WTC11 (cell line): ENCODE results near the gene SND1. TPM values are rescaled to one million over a fixed set of nuclear protein-coding genes. Genes with fewer than 3 reads are reported as not detected.

Source experiments
- ATAC-seq: fragments of 200-7000 bp; cut with Tn5 transposase; 2 replicates; pipeline ENCODE4 v1.10.0; 2021; ENCODE audit warnings: mild to moderate bottlenecking, moderate library complexity
- CTCF ChIA-PET: fragments of 300-600 bp; sonication (Branson Sonifier 250); formaldehyde crosslinking; loops from one replicate; lab custom pipeline; 2021; ENCODE audit warnings: antibody characterized with exemption; lab: Charles Lee
- POLR2A ChIA-PET: fragments of 350-600 bp; sonication (Branson Sonifier 250); formaldehyde crosslinking; loops from one replicate; lab custom pipeline; 2021; ENCODE audit warnings: antibody characterized with exemption; lab: Charles Lee
- DNase-seq: peaks from one replicate; pipeline ENCODE4 v3.0.0; 2021; ENCODE audit warnings: low spot score
- H3K27ac Mint-ChIP-seq: 2 replicates; pipeline ENCODE4 v1.8.0; 2021; ENCODE audit warnings: mixed read lengths
- H3K27me3 Mint-ChIP-seq: 2 replicates; pipeline ENCODE4 v1.8.0; 2021; ENCODE audit warnings: low read depth, mild to moderate bottlenecking, moderate library complexity, mixed read lengths
- H3K36me3 Mint-ChIP-seq: 2 replicates; pipeline ENCODE4 v1.8.0; 2021; ENCODE audit warnings: mixed read lengths
- H3K4me1 Mint-ChIP-seq: 2 replicates; pipeline ENCODE4 v1.8.0; 2022; ENCODE audit warnings: mixed read lengths
- H3K4me3 Mint-ChIP-seq: 2 replicates; pipeline ENCODE4 v1.8.0; 2021; ENCODE audit warnings: mild to moderate bottlenecking, moderate library complexity, mixed read lengths
- H3K9me3 Mint-ChIP-seq: 2 replicates; pipeline ENCODE4 v1.8.0; 2021; ENCODE audit warnings: mixed read lengths
- ATF3 ChIP-seq: sonication (generic); formaldehyde crosslinking; conservative IDR thresholded peaks from 2 replicates; pipeline ENCODE4 v1.8.1; 2022; ENCODE audit warnings: mild to moderate bottlenecking, missing genetic modification reagents
- CREB1 ChIP-seq: sonication (generic); formaldehyde crosslinking; IDR thresholded peaks from 2 replicates; pipeline ENCODE4 v1.8.0; 2023; ENCODE audit warnings: mild to moderate bottlenecking, missing genetic modification reagents
- E2F4 ChIP-seq: sonication (generic); formaldehyde crosslinking; IDR thresholded peaks from 2 replicates; pipeline ENCODE4 v1.8.1; 2022; ENCODE audit warnings: low read depth, mild to moderate bottlenecking, moderate library complexity, missing genetic modification reagents, borderline replicate concordance
- GRHL2 ChIP-seq: fragments of 250-450 bp; sonication (Bioruptor Pico); IDR thresholded peaks from 2 replicates; pipeline ENCODE4 v1.8.0; 2022; ENCODE audit warnings: mild to moderate bottlenecking, moderate library complexity; ENCODE audit not compliant: insufficient replicate concordance, severe bottlenecking
- KAT7 ChIP-seq: sonication (generic); formaldehyde crosslinking; IDR thresholded peaks from 2 replicates; pipeline ENCODE4 v1.8.1; 2023; ENCODE audit warnings: missing genetic modification reagents, mild to moderate bottlenecking, borderline replicate concordance
- MAX ChIP-seq: sonication (generic); formaldehyde crosslinking; IDR thresholded peaks from 2 replicates; pipeline ENCODE4 v1.8.0; 2022; ENCODE audit warnings: mild to moderate bottlenecking, missing genetic modification reagents
- MLX ChIP-seq: sonication (generic); formaldehyde crosslinking; IDR thresholded peaks from 2 replicates; pipeline ENCODE4 v1.8.1; 2023; ENCODE audit warnings: mild to moderate bottlenecking, missing genetic modification reagents, moderate library complexity
- MYBL2 ChIP-seq: sonication (generic); formaldehyde crosslinking; IDR thresholded peaks from 2 replicates; pipeline ENCODE4 v1.8.1; 2023; ENCODE audit warnings: mild to moderate bottlenecking, moderate library complexity, missing genetic modification reagents
- NR3C1 ChIP-seq: sonication (generic); formaldehyde crosslinking; conservative IDR thresholded peaks from 2 replicates; pipeline ENCODE4 v1.8.1; 2023; ENCODE audit warnings: low read depth, mild to moderate bottlenecking, missing genetic modification reagents
- PRRX2 ChIP-seq: fragments of 250-450 bp; sonication (Bioruptor Pico); IDR thresholded peaks from 2 replicates; pipeline ENCODE4 v1.8.0; 2021; ENCODE audit warnings: mild to moderate bottlenecking
- TP53 ChIP-seq: sonication (generic); formaldehyde crosslinking; IDR thresholded peaks from 2 replicates; pipeline ENCODE4 v1.8.1; 2023; ENCODE audit warnings: mild to moderate bottlenecking, missing genetic modification reagents
- ZBTB21 ChIP-seq: sonication (generic); formaldehyde crosslinking; IDR thresholded peaks from 2 replicates; pipeline ENCODE4 v1.8.1; 2023; ENCODE audit warnings: mild to moderate bottlenecking, missing genetic modification reagents, borderline replicate concordance
- ZMAT4 ChIP-seq: fragments of 250-450 bp; sonication (Bioruptor Pico); IDR thresholded peaks from 2 replicates; pipeline ENCODE4 v1.9.0; 2021; ENCODE audit warnings: mild to moderate bottlenecking
- ZNF263 ChIP-seq: sonication (generic); formaldehyde crosslinking; IDR thresholded peaks from 2 replicates; pipeline ENCODE4 v1.8.1; 2022; ENCODE audit warnings: low read depth, mild to moderate bottlenecking, moderate library complexity, missing genetic modification reagents
- ZNF396 ChIP-seq: fragments of 250-450 bp; sonication (Bioruptor Pico); IDR thresholded peaks from 2 replicates; pipeline ENCODE4 v1.8.0; 2021; ENCODE audit warnings: mild to moderate bottlenecking, moderate library complexity, borderline replicate concordance
- ZNF425 ChIP-seq: fragments of 250-450 bp; sonication (Bioruptor Pico); conservative IDR thresholded peaks from 2 replicates; pipeline ENCODE4 v1.9.0; 2021; ENCODE audit warnings: mild to moderate bottlenecking
- ZNF512 ChIP-seq: sonication (generic); formaldehyde crosslinking; IDR thresholded peaks from 2 replicates; pipeline ENCODE4 v1.8.1; 2022; ENCODE audit warnings: missing genetic modification reagents, borderline replicate concordance
- total RNA-seq: library from RNA; stranded (reverse); gene quantifications from 3 replicates; pipeline ENCODE4 v1.2.3, GENCODE V29; 2021

The SND1 gene
- total RNA-seq, 1 experiment from 2014 or later, result 261 TPM

GRCh38 chr7:127715901-127716300 is 63.9 kb downstream of the SND1 start (continued):
- no peak for TF ChIP-seq E2F4 (CRISPR knock-in tag)
- TF ChIP-seq PRRX2 (CRISPR knock-in tag), result no peak
- TF ChIP-seq ZNF512, result no peak
- TF ChIP-seq NR3C1, result no peak
- no peak for TF ChIP-seq ZNF263 (CRISPR knock-in tag)
- no peak for TF ChIP-seq MYBL2 (CRISPR knock-in tag)
- TF ChIP-seq MAX (CRISPR knock-in tag), result no peak

- no peak for ATAC-seq
- Mint-ChIP-seq H3K4me1 (peaks cover 2% of the 10 kb centered on the region; the same call in 1 of the 2 replicates), H3K27me3 (no peaks in the 10 kb centered on the region), H3K9me3 (no peaks in the 10 kb centered on the region), H3K27ac (peak overlapping the region; percentile 57), H3K4me3 (no peak overlapping the region), H3K36me3 (peaks cover 24% of the 10 kb centered on the region)
- TF ChIP-seq CREB1 (CRISPR knock-in tag), result no peak
- no peak for TF ChIP-seq GRHL2 (CRISPR knock-in tag)
- no peak for TF ChIP-seq KAT7 (CRISPR knock-in tag)
- ChIA-PET CTCF (interaction anchor here (1.6 kb wide), 1 partner anchor 75 kb away, joined by 5 read pairs; no protein-coding TSS in a partner anchor), POLR2A (no interaction called here)
- DNase-seq, result no peak
Measured at GRCh38 chr7:127717502-127718339, 65.7 kb downstream of the SND1 start.

GRCh38 chr7:127718340-127718679 is 66.3 kb downstream of the SND1 start:
- no peak for TF ChIP-seq MLX (CRISPR knock-in tag)
- no peak for TF ChIP-seq ZMAT4 (CRISPR knock-in tag)
- TF ChIP-seq ZNF425, result no peak
- TF ChIP-seq TP53, result no peak
- no peak for TF ChIP-seq ZBTB21
- TF ChIP-seq ZNF396 (CRISPR knock-in tag), result no peak
- no peak for TF ChIP-seq KAT7 (CRISPR knock-in tag)
- TF ChIP-seq ATF3 (CRISPR knock-in tag), result no peak
- Mint-ChIP-seq H3K4me3 (no peak overlapping the region), H3K36me3 (peaks cover 27% of the 10 kb centered on the region), H3K9me3 (no peaks in the 10 kb centered on the region), H3K27ac (no peak overlapping the region), H3K4me1 (no peaks in the 10 kb centered on the region), H3K27me3 (no peaks in the 10 kb centered on the region)
- POLR2A ChIA-PET, result no interaction called here
- ATAC-seq (no peak), DNase-seq (no peak)
- CTCF ChIA-PET, result interaction anchor here (1.6 kb wide), 1 partner anchor 74 kb away, joined by 5 read pairs; no protein-coding TSS in a partner anchor
